C4-2B (cell line): Measurements from ENCODE around the gene PRPF18.

Source experiments
- H3K27ac ChIP-seq: fragments of 450-650 bp; 2 replicates; pipeline ENCODE4 v1.5.1; 2017
- CTCF ChIP-seq: fragments of 450-650 bp; conservative IDR thresholded peaks from 2 replicates; pipeline ENCODE4 v1.5.1; 2017; ENCODE audit warnings: mild to moderate bottlenecking
- ZFX ChIP-seq: fragments of 450-650 bp; IDR thresholded peaks from 2 replicates; pipeline ENCODE4 v1.6.1; 2017

PRPF18 gene

GRCh38 chr10:13621931-13622330 is 35.2 kb downstream of the PRPF18 start:
- H3K27ac ChIP-seq = no peak overlapping the region
- TF ChIP-seq ZFX (no peak), CTCF (no peak)

GRCh38 chr10:13624630-13625029 is 37.9 kb downstream of the PRPF18 start:
- TF ChIP-seq CTCF (no peak), ZFX (no peak)

GRCh38 chr10:13627459-13628310 is 40.9 kb downstream of the PRPF18 start:
- no peak overlapping the region for H3K27ac ChIP-seq
- TF ChIP-seq ZFX (no peak), CTCF (no peak)

More at GRCh38 chr10:13624630-13625029, 37.9 kb downstream of the PRPF18 start:
- H3K27ac ChIP-seq = no peak overlapping the region

- H3K27ac ChIP-seq = no peak overlapping the region
- no peak for TF ChIP-seq CTCF
- no peak for TF ChIP-seq ZFX
Observed at GRCh38 chr10:13628661-13629060, 41.9 kb downstream of the PRPF18 start.

- TF ChIP-seq ZFX (no peak), CTCF (no peak)
- H3K27ac ChIP-seq = no peak overlapping the region
Observed at GRCh38 chr10:13629116-13629515, 42.4 kb downstream of the PRPF18 start.

- H3K27ac ChIP-seq = no peak overlapping the region
- TF ChIP-seq ZFX (no peak), CTCF (no peak)
Observed at GRCh38 chr10:13630231-13630630, 43.5 kb downstream of the PRPF18 start.

- H3K27ac ChIP-seq = no peak overlapping the region
- no peak for TF ChIP-seq ZFX
- TF ChIP-seq CTCF = no peak
Observed at GRCh38 chr10:13631594-13631993, 44.8 kb downstream of the PRPF18 start.
